CD4-positive, alpha-beta T cell treated with Interleukin-4 for 1 hour (primary cell): ENCODE results near the gene CDKN2B.
"Not testable (repeated sequence)": the region's sequence is repeated elsewhere in the genome, so short reads cannot be mapped to it uniquely, and the experiment has no call there.

Experiments
- DNase-seq, 2 donors: peaks; one replicate each; pipeline ENCODE4 v3.0.0-alpha.2; 2020 to 2022

Gene CDKN2B

GRCh38 chr9:21968331-21969010 lies 40.6 kb downstream of the CDKN2B start:
- no peak for DNase-seq

- no peak for DNase-seq
These were observed 41.4 kb downstream of the CDKN2B start for GRCh38 chr9:21967702-21968101.

GRCh38 chr9:21967169-21967568 lies 41.9 kb downstream of the CDKN2B start:
- no peak for DNase-seq

GRCh38 chr9:21966140-21966851 lies 42.8 kb downstream of the CDKN2B start:
- DNase-seq: no peak

GRCh38 chr9:21965401-21965951 lies 43.6 kb downstream of the CDKN2B start:
- peak; percentile 48 to 51 for DNase-seq

- peak; percentile 69 to 72 for DNase-seq
These were observed 44.1 kb downstream of the CDKN2B start for GRCh38 chr9:21964925-21965385.

GRCh38 chr9:21961569-21961968 lies 47.5 kb downstream of the CDKN2B start:
- DNase-seq: no peak

GRCh38 chr9:21959268-21959667 lies 49.8 kb downstream of the CDKN2B start:
- not testable (repeated sequence) for DNase-seq

- DNase-seq: no peak
These were observed 50.3 kb downstream of the CDKN2B start for GRCh38 chr9:21958833-21959232.
